PC-9 (cell line): Measurements from ENCODE around the gene ZNF283. TPM values are rescaled to one million over a fixed set of nuclear protein-coding genes. Genes with fewer than 3 reads are reported as not detected.
"Not testable (repeated sequence)": the region's sequence is repeated elsewhere in the genome, so short reads cannot be mapped to it uniquely, and the experiment has no call there.

Experiments
- BruUV-seq: library from RNA; stranded (reverse); fragments of 400-500 nt; replicated peaks from 2 replicates; lab custom pipeline; 2021; lab: Mats Ljungman, UMichigan
- CTCF ChIA-PET: fragments of 300-600 bp; sonication (Branson Sonifier 250); formaldehyde crosslinking; loops from one replicate; lab custom pipeline; 2022; ENCODE audit warnings: antibody characterized with exemption; lab: Charles Lee
- POLR2A ChIA-PET: fragments of 300-600 bp; sonication (Branson Sonifier 250); formaldehyde crosslinking; loops from one replicate; lab custom pipeline; 2022; ENCODE audit warnings: antibody characterized with exemption; ENCODE audit not compliant: unreplicated experiment; lab: Charles Lee
- DNase-seq, 2 experiments: peaks; one replicate each; pipeline versions ENCODE4 v3.0.0 to v3.0.0-alpha.2; 2015 to 2022; ENCODE audit warnings: mixed read lengths in 1 of 2
- H2AFZ ChIP-seq: fragments of 200-600 bp; sonication (generic); 2 replicates; pipeline ENCODE4 v1.8.1; 2017; ENCODE audit warnings: antibody characterized with exemption
- H3F3A ChIP-seq: fragments of 200-600 bp; sonication (generic); 2 replicates; pipeline ENCODE4 v1.8.1; 2017; ENCODE audit warnings: antibody characterized with exemption, mild to moderate bottlenecking, low read depth; ENCODE audit not compliant: insufficient read depth
- H3K27ac ChIP-seq: fragments of 200-600 bp; sonication (generic); 2 replicates; pipeline ENCODE4 v1.6.1; 2016; ENCODE audit warnings: mixed run types
- H3K27me3 ChIP-seq: fragments of 200-600 bp; sonication (generic); 2 replicates; pipeline ENCODE4 v1.6.1; 2016; ENCODE audit warnings: low read depth, mixed run types; ENCODE audit not compliant: insufficient read depth
- H3K36me3 ChIP-seq: fragments of 200-600 bp; sonication (generic); 2 replicates; pipeline ENCODE4 v1.6.1; 2016; ENCODE audit warnings: low read depth, mixed run types
- H3K4me1 ChIP-seq: fragments of 200-600 bp; sonication (generic); replicated peaks from 2 replicates; pipeline ENCODE4 v1.6.1; 2016; ENCODE audit warnings: mixed run types; ENCODE audit not compliant: insufficient read depth
- H3K4me2 ChIP-seq: fragments of 200-600 bp; sonication (generic); 2 replicates; pipeline ENCODE4 v1.6.1; 2017; ENCODE audit warnings: mixed run types
- H3K4me3 ChIP-seq: fragments of 200-600 bp; sonication (generic); 2 replicates; pipeline ENCODE4 v1.6.1; 2016; ENCODE audit warnings: mixed run types
- H3K79me2 ChIP-seq: fragments of 200-600 bp; sonication (generic); 2 replicates; pipeline ENCODE4 v1.6.1; 2017; ENCODE audit warnings: low read depth, mixed run types
- H3K9me2 ChIP-seq: fragments of 200-600 bp; sonication (generic); 2 replicates; pipeline ENCODE4 v1.8.1; 2017; ENCODE audit warnings: mild to moderate bottlenecking; ENCODE audit not compliant: insufficient read depth
- H3K9me3 ChIP-seq: fragments of 200-600 bp; sonication (generic); 2 replicates; pipeline ENCODE4 v1.8.1; 2016; ENCODE audit warnings: low read depth; ENCODE audit not compliant: insufficient read depth
- H4K20me1 ChIP-seq: fragments of 200-600 bp; sonication (generic); 2 replicates; pipeline ENCODE4 v1.8.1; 2017; ENCODE audit not compliant: insufficient read depth
- EZH2 ChIP-seq: fragments of 200-600 bp; sonication (generic); IDR thresholded peaks from 2 replicates; pipeline ENCODE4 v1.8.0; 2017; ENCODE audit warnings: antibody characterized with exemption, low read depth
- intact Hi-C: fragments of 100-400 bp; cut with micrococcal nuclease; formaldehyde crosslinking; loops from one replicate; pipeline ENCODE4 v1.10.0; 2022; ENCODE audit not compliant: unreplicated experiment
- total RNA-seq: library from RNA; stranded (reverse); gene quantifications from 2 replicates; pipeline ENCODE4 v1.2.3, GENCODE V29; 2021
- TF ChIP-seq, protein P1 (sequence below): fragments of 200-600 bp; sonication (generic); conservative IDR thresholded peaks from 2 replicates; pipeline ENCODE4 v1.6.1; 2017; ENCODE audit warnings: mixed run types, antibody characterized with exemption, mild to moderate bottlenecking, moderate library complexity

Gene ZNF283
- total RNA-seq, 1 experiment from 2014 or later = 14.8 TPM

DNA sequence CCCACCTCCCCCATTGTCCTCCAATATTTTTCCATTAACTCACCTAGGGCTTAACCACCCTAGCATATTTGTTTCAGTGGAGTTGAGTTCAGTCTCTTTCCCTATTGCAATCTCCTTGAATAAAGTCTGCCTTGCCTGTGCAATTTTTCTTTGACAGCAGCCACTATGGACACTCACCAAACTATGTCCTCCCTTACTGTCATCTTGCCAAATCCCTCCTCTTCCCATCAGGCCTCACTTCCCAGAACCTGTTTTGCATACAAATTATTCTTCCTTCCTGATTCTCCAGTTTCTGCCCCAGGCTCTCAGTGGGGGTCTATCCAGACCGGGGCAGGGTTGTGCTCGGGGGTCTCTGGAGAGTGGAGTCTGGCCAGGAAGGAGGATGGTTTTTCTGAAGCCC lies 22.7 kb upstream of the ZNF283 start:
- ChIA-PET CTCF (no interaction called here), POLR2A (interaction anchor here (0.5 kb wide), 1 partner anchor 168 kb away, joined by 13 read pairs; no protein-coding TSS in a partner anchor)
- TF ChIP-seq EZH2 = no peak
- TF ChIP-seq, protein P1, sequence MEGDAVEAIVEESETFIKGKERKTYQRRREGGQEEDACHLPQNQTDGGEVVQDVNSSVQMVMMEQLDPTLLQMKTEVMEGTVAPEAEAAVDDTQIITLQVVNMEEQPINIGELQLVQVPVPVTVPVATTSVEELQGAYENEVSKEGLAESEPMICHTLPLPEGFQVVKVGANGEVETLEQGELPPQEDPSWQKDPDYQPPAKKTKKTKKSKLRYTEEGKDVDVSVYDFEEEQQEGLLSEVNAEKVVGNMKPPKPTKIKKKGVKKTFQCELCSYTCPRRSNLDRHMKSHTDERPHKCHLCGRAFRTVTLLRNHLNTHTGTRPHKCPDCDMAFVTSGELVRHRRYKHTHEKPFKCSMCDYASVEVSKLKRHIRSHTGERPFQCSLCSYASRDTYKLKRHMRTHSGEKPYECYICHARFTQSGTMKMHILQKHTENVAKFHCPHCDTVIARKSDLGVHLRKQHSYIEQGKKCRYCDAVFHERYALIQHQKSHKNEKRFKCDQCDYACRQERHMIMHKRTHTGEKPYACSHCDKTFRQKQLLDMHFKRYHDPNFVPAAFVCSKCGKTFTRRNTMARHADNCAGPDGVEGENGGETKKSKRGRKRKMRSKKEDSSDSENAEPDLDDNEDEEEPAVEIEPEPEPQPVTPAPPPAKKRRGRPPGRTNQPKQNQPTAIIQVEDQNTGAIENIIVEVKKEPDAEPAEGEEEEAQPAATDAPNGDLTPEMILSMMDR = no peak
- H3K4me1 ChIP-seq = peaks cover 3% of the 10 kb centered on the region; the same call in 1 of the 2 replicates
- no peak overlapping the region for H2AFZ ChIP-seq
- H3K36me3 ChIP-seq = no peaks in the 10 kb centered on the region
- DNase-seq = no peak
- H3K79me2 ChIP-seq = no peaks in the 10 kb centered on the region
- H3K9me3 ChIP-seq = no peaks in the 10 kb centered on the region
- intact Hi-C loops = no loop called here
- H4K20me1 ChIP-seq = no peaks in the 10 kb centered on the region
- no peak overlapping the region for H3K27ac ChIP-seq
- no TSS peak for BruUV-seq
- no peak overlapping the region for H3K4me2 ChIP-seq
- H3K9me2 ChIP-seq = no peaks in the 10 kb centered on the region
- no peaks in the 10 kb centered on the region for H3K27me3 ChIP-seq
- no peak overlapping the region for H3K4me3 ChIP-seq
- peaks cover 11% of the 10 kb centered on the region for H3F3A ChIP-seq

DNA sequence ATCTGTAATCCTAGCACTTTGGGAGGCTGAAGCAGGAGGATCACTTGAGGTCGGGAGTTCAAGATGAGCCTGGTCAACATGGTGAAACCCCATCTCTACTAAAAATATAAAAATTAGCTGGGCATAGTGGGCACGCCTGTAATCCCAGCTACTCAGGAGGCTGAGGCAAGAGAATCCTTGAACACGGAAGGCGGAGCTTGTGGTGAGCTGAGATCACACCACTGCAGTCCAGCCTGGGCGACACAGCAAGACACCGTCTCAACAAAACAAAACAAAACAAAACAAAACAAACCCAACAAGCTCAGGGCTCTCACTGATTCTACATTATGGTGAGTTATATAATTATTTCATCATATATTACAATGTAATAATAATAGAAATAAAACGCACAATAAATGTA lies 20.7 kb upstream of the ZNF283 start:
- intact Hi-C loops, DNase-seq, H3K4me1 ChIP-seq, H3K27ac ChIP-seq, H4K20me1 ChIP-seq, H3K79me2 ChIP-seq, H3K9me3 ChIP-seq, H3K9me2 ChIP-seq, H3K36me3 ChIP-seq, H3K27me3 ChIP-seq, H3K4me3 ChIP-seq, H3F3A ChIP-seq, H3K4me2 ChIP-seq, BruUV-seq, H2AFZ ChIP-seq: not testable (repeated sequence)
- POLR2A ChIA-PET = interaction anchor here (0.6 kb wide), 1 partner anchor 1027 kb away, joined by 3 read pairs; no protein-coding TSS in a partner anchor
- CTCF ChIA-PET = interaction anchor here (0.6 kb wide), 1 partner anchor 188 kb away, joined by 19 read pairs; no protein-coding TSS in a partner anchor

DNA sequence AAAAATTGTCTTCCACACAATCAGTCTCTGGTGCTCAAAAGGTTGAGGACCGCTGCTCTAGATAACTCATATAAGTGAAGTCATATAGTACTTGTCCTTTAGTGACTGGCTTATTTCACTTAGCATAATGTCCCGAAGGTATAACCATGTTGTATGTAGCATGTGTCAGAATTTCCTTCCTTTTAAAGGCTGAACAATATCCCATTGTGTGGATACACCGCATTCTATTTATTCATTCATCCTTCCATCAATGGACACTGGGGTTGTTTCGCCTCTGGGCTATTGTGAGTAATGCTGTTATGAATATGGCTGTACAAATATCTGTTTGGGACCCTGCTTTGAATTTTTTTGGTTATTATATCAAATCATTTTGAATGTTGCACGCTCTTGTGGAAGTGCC lies 20.3 kb upstream of the ZNF283 start:
- no peaks in the 10 kb centered on the region for H3K36me3 ChIP-seq

More for the DNA sequence above, 20.3 kb upstream of the ZNF283 start:
- H3K4me1 ChIP-seq = no peaks in the 10 kb centered on the region
- H3F3A ChIP-seq = no peaks in the 10 kb centered on the region
- no peak overlapping the region for H3K4me2 ChIP-seq
- TF ChIP-seq, protein P1 = no peak
- no peak for TF ChIP-seq EZH2
- H3K79me2 ChIP-seq = no peaks in the 10 kb centered on the region
- H3K9me3 ChIP-seq = no peaks in the 10 kb centered on the region
- no TSS peak for BruUV-seq
- no peak overlapping the region for H3K4me3 ChIP-seq
- H3K27me3 ChIP-seq = no peaks in the 10 kb centered on the region
- no peak overlapping the region for H2AFZ ChIP-seq
- H3K9me2 ChIP-seq = no peaks in the 10 kb centered on the region
- POLR2A ChIA-PET = no interaction called here
- H3K27ac ChIP-seq = no peak overlapping the region
- H4K20me1 ChIP-seq = no peaks in the 10 kb centered on the region
- DNase-seq = no peak
- CTCF ChIA-PET = no interaction called here
- intact Hi-C loops = no loop called here
